Left lung (tissue), 10 donors: ENCODE measurements around the gene SEZ6L2. TPM values are rescaled to one million over a fixed set of nuclear protein-coding genes. Genes with fewer than 3 reads are reported as not detected.
A peak's percentile ranks its signal among the peaks of the same experiment; 100 is the strongest.

Source experiments
- ATAC-seq: fragments of 200-7000 bp; cut with Tn5 transposase; one replicate; pipeline ENCODE4 v1.9.1; 2020; ENCODE audit warnings: moderate library complexity
- DNase-seq, 4 donors: peaks; one replicate each; pipeline ENCODE4 v3.0.0-alpha.2; 2013 to 2020
- H3K27ac ChIP-seq, 2 donors: fragments of 200-600 bp; sonication (generic) in 1 of 2; one replicate each; pipeline versions ENCODE4 v1.5.0 to v1.8.0; 2020 to 2021
- H3K27me3 ChIP-seq, 2 donors: fragments of 200-600 bp; sonication (generic) in 1 of 2; one replicate each; pipeline versions ENCODE4 v1.5.0 to v1.8.0; 2020 to 2021
- H3K36me3 ChIP-seq, 2 donors: fragments of 200-600 bp; sonication (generic) in 1 of 2; one replicate each; pipeline versions ENCODE4 v1.5.0 to v1.8.0; 2020 to 2021
- H3K4me1 ChIP-seq, 2 donors: fragments of 200-600 bp; one replicate each; pipeline ENCODE4 v1.8.0; 2021
- H3K4me3 ChIP-seq, 2 donors: fragments of 200-600 bp; sonication (generic) in 1 of 2; one replicate each; pipeline versions ENCODE4 v1.5.0 to v1.8.0; 2020 to 2021; ENCODE audit warnings: mild to moderate bottlenecking in 1 of 2
- H3K9me3 ChIP-seq, 2 donors: fragments of 200-600 bp; sonication (generic) in 1 of 2; one replicate each; pipeline versions ENCODE4 v1.5.0 to v1.8.0; 2020 to 2021
- CTCF ChIP-seq, 2 donors: fragments of 200-600 bp; sonication (generic) in 1 of 2; IDR thresholded peaks; one replicate each; pipeline versions ENCODE4 v1.5.0 to v1.8.0; 2021; ENCODE audit warnings: antibody characterized with exemption in 2 of 2
- intact Hi-C, 2 donors: fragments of 100-400 bp; cut with DNase I; formaldehyde crosslinking; loops; one replicate each; pipeline versions ENCODE4 v1.11.2 to v1.14.2; 2022
- polyA plus RNA-seq, 6 donors: library from polyadenylated mRNA; unstranded; fragments of 120-200 nt; gene quantifications; one replicate each; pipeline ENCODE4 v1.2.1, GENCODE V29; 2013; ENCODE audit not compliant: insufficient read length in 6 of 6
- total RNA-seq, 2 donors: library from RNA; stranded (reverse); fragmentation: NEBNext Ultra II Directional; extraction: Animal tissue kit (Norgen Biotek cat#: 25700); gene quantifications; one replicate each; pipeline ENCODE4 v1.2.1, GENCODE V29; 2021
- donor health status: DM: no; HTN: yes; CAD: no.
- donor health status: DM: no; HTN: no; CAD: no.

SEZ6L2 gene
- total and polyA plus RNA-seq, 8 donors = 4.9 to 30.2 (median 5.8) TPM

GRCh38 chr16:29830774-29831173 is 68.6 kb downstream of the SEZ6L2 start:
- H3K27ac ChIP-seq = no peak overlapping the region
- H3K36me3 ChIP-seq = peaks cover 0 to 69% of the 10 kb centered on the region in 2 donors
- H3K9me3 ChIP-seq = no peaks in the 10 kb centered on the region
- DNase-seq = no peak
- H3K4me3 ChIP-seq = no peak overlapping the region
- TF ChIP-seq CTCF (IDR thresholded peaks at IDR 0.05) = no peak
- H3K4me1 ChIP-seq = peaks cover 5 to 44% of the 10 kb centered on the region in 2 donors
- no peak for ATAC-seq
- H3K27me3 ChIP-seq = no peaks in the 10 kb centered on the region
- intact Hi-C loops = no loop called here

GRCh38 chr16:29826342-29826695 is 73.0 kb downstream of the SEZ6L2 start:
- Histone ChIP-seq H3K27me3 (no peaks in the 10 kb centered on the region), H3K4me1 (peaks cover 48 to 89% of the 10 kb centered on the region in 2 donors), H3K27ac (peak overlapping the region; percentile 75 to 89), H3K4me3 (no peak overlapping the region), H3K36me3 (peaks cover 0 to 24% of the 10 kb centered on the region in 2 donors), H3K9me3 (no peaks in the 10 kb centered on the region)
- TF ChIP-seq CTCF (IDR thresholded peaks at IDR 0.05) = no peak
- no peak for DNase-seq
- ATAC-seq = no peak
- intact Hi-C loops = no loop called here

- TF ChIP-seq CTCF (IDR thresholded peaks at IDR 0.05) = no peak
- no peak overlapping the region for H3K4me3 ChIP-seq
- DNase-seq = no peak
- intact Hi-C loops = no loop called here
- H3K36me3 ChIP-seq = peaks cover 0 to 15% of the 10 kb centered on the region in 2 donors
- H3K4me1 ChIP-seq = peaks cover 51 to 93% of the 10 kb centered on the region in 2 donors
- peak overlapping the region; percentile 75 to 89 for H3K27ac ChIP-seq
- peak; percentile 8 for ATAC-seq
- H3K27me3 ChIP-seq = no peaks in the 10 kb centered on the region
- H3K9me3 ChIP-seq = no peaks in the 10 kb centered on the region
Measured at GRCh38 chr16:29825145-29826044, 74.0 kb downstream of the SEZ6L2 start.

- ATAC-seq (peak; percentile 23), DNase-seq (no peak)
- H3K4me3 ChIP-seq = no peak overlapping the region
- no peak for TF ChIP-seq CTCF (IDR thresholded peaks at IDR 0.05)
- H3K27me3 ChIP-seq = no peaks in the 10 kb centered on the region
- peak overlapping the region; percentile 75 to 89 for H3K27ac ChIP-seq
- intact Hi-C loops = no loop called here
- H3K9me3 ChIP-seq = no peaks in the 10 kb centered on the region
- H3K4me1 ChIP-seq = peaks cover 53 to 92% of the 10 kb centered on the region in 2 donors
- H3K36me3 ChIP-seq = peaks cover 0 to 8% of the 10 kb centered on the region in 2 donors
Measured at GRCh38 chr16:29824589-29825144, 74.7 kb downstream of the SEZ6L2 start.

- intact Hi-C loops = no loop called here
Measured at GRCh38 chr16:29821643-29822115, 77.7 kb downstream of the SEZ6L2 start.

More at GRCh38 chr16:29821643-29822115, 77.7 kb downstream of the SEZ6L2 start:
- Histone ChIP-seq H3K9me3 (no peaks in the 10 kb centered on the region), H3K4me1 (peaks cover 64 to 92% of the 10 kb centered on the region in 2 donors), H3K27ac (peak overlapping the region; percentile 89 to 92), H3K27me3 (no peaks in the 10 kb centered on the region), H3K36me3 (peaks cover 0 to 9% of the 10 kb centered on the region in 2 donors), H3K4me3 (peak overlapping the region; percentile 53 to 84)
- ATAC-seq = peak; percentile 50
- peak in 1 of 4 donors; percentile 56 for DNase-seq
- TF ChIP-seq CTCF (IDR thresholded peaks at IDR 0.05) = no peak
